Tibial nerve (tissue), 4 donors: ENCODE measurements around the gene EXOSC2.

ENCODE experiments used
- EP300 ChIP-seq, 2 donors: sonication (generic); formaldehyde crosslinking; IDR thresholded peaks; one replicate each; pipeline ENCODE4 v1.6.1; 2017; ENCODE audit warnings: antibody characterized with exemption in 2 of 2, mild to moderate bottlenecking in 1 of 2
- POLR2A ChIP-seq, 2 donors: fragments of 450-650 bp; IDR thresholded peaks; one replicate each; pipeline ENCODE4 v1.6.1; 2017; ENCODE audit warnings: antibody characterized with exemption in 2 of 2, mild to moderate bottlenecking in 2 of 2, moderate library complexity in 2 of 2
- TF ChIP-seq, protein P1 (sequence below), 5 experiments: fragments of 200-600 bp in 3 of 5; fragments of 450-650 bp in 2 of 5; sonication (generic) in 3 of 5; IDR thresholded peaks; one replicate each; pipeline ENCODE4 v1.5.1; 2016 to 2019; ENCODE audit warnings: antibody characterized with exemption in 5 of 5, mild to moderate bottlenecking in 3 of 5, moderate library complexity in 2 of 5

DNA sequence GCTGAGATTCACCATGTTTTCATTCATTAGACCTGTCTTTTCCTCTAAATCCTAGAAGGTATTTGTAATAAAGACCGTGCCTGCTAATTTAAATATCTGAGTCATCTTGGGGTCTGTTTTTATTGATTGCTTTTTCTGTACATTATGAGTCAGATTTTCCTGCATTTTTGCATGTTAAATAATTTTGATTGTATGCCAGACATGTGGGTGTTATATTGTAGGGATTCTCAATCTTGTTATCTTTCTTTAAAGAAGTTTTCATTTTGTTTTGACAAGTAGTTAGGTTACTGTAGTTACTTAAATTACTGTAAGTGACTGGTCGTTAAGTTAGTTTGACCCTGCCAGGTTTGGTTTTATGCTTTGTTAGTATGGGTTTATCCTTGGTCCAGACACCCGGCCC lies 35.1 kb downstream of the EXOSC2 start:
- TF ChIP-seq, protein P1, sequence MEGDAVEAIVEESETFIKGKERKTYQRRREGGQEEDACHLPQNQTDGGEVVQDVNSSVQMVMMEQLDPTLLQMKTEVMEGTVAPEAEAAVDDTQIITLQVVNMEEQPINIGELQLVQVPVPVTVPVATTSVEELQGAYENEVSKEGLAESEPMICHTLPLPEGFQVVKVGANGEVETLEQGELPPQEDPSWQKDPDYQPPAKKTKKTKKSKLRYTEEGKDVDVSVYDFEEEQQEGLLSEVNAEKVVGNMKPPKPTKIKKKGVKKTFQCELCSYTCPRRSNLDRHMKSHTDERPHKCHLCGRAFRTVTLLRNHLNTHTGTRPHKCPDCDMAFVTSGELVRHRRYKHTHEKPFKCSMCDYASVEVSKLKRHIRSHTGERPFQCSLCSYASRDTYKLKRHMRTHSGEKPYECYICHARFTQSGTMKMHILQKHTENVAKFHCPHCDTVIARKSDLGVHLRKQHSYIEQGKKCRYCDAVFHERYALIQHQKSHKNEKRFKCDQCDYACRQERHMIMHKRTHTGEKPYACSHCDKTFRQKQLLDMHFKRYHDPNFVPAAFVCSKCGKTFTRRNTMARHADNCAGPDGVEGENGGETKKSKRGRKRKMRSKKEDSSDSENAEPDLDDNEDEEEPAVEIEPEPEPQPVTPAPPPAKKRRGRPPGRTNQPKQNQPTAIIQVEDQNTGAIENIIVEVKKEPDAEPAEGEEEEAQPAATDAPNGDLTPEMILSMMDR (IDR thresholded peaks at IDR 0.05) = no peak
- no peak for TF ChIP-seq POLR2A (IDR thresholded peaks at IDR 0.05)
- no peak for TF ChIP-seq EP300 (IDR thresholded peaks at IDR 0.05)
